ENCODE results near the gene ATXN7L1.

ATXN7L1 gene

DNA sequence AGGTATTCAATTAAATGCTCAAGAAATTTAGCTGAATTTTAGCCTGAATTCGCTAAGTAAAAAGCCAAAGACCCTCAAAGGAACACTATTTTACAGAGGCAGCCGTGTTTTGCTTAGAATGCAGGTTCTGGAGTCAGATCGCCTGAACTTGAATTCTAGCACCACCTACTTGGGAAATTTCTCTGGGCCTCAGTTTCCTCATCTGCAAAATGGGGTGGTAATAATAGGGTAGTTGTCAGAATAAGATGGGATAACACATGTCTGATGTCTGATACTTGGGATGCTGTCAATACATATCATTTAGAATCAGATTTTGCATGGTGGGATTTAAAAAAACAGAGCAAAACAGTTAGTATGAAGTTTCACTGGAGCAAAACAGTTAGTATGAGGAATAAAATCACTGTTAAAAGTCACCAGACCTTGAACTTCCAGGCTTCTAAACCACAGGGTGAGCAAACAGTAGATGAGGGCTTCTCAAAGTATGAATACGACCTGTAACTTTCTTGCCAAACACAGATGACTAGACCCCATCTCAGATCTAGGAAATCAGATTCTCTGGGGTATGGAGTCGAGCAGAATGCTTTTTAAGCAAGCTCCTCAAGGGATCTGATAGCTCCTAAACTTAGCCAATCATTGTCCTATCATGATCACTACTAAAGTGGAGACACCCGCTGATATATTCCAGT lies 75.4 kb downstream of the ATXN7L1 start:
- TF ChIP-seq, protein P1, sequence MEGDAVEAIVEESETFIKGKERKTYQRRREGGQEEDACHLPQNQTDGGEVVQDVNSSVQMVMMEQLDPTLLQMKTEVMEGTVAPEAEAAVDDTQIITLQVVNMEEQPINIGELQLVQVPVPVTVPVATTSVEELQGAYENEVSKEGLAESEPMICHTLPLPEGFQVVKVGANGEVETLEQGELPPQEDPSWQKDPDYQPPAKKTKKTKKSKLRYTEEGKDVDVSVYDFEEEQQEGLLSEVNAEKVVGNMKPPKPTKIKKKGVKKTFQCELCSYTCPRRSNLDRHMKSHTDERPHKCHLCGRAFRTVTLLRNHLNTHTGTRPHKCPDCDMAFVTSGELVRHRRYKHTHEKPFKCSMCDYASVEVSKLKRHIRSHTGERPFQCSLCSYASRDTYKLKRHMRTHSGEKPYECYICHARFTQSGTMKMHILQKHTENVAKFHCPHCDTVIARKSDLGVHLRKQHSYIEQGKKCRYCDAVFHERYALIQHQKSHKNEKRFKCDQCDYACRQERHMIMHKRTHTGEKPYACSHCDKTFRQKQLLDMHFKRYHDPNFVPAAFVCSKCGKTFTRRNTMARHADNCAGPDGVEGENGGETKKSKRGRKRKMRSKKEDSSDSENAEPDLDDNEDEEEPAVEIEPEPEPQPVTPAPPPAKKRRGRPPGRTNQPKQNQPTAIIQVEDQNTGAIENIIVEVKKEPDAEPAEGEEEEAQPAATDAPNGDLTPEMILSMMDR (IDR thresholded peaks at IDR 0.05; ENCODE audit: low read depth, low read length), result no peak
- no peak overlapping the region for H3K4me3 ChIP-seq (ENCODE audit: low read depth, low read length)
- no peak for DNase-seq (ENCODE audit: low read depth, low spot score)
- in situ Hi-C loops (cut with HindIII; ENCODE audit: low sequenced_read_pairs), result no loop called here

DNA sequence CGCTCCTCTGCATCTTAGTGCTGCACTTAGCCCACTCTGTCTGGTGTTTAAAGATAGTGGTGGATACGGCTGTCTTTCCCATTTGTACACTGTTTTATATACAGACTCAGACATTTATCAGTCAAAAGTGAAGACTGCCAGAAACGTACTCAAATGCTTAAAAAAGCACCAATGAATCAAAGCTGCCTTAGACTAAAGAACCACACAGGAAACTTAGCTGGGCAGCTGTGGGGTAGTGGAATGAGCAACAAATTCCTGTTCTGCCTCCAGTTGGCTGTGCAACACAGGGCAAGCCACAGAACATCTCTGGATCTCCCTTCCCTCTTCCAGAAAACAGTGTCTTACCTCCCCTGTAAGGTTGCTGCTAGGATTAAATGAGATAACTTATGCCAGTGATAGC lies 76.0 kb downstream of the ATXN7L1 start:
- in situ Hi-C loops (cut with HindIII; ENCODE audit: low sequenced_read_pairs), result no loop called here
- H3K4me3 ChIP-seq (ENCODE audit: low read depth, low read length), result no peak overlapping the region
- DNase-seq (ENCODE audit: low read depth, low spot score), result peak; percentile 45
- TF ChIP-seq, protein P1 (IDR thresholded peaks at IDR 0.05; ENCODE audit: low read depth, low read length), result no peak

DNA sequence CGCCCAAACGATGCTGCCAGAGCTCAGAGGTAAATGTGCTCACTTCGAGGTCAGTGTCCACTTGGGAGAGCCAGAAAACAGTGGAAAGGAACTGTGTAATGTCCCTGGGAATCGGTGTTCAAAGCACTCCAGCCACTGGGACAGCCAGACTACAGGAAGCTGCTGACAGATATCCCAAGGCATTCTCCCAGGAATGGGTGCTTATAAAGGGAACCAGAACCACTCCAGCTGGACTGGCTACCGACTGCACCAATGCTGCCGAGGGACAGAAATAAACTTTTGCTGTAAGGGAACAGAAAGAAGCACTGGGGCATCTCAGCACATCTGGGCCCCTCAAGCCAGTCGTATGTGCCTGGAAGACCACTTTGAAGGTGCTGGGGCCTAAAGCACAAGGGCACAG lies 76.7 kb downstream of the ATXN7L1 start:
- in situ Hi-C loops (cut with HindIII; ENCODE audit: low sequenced_read_pairs), result no loop called here

DNA sequence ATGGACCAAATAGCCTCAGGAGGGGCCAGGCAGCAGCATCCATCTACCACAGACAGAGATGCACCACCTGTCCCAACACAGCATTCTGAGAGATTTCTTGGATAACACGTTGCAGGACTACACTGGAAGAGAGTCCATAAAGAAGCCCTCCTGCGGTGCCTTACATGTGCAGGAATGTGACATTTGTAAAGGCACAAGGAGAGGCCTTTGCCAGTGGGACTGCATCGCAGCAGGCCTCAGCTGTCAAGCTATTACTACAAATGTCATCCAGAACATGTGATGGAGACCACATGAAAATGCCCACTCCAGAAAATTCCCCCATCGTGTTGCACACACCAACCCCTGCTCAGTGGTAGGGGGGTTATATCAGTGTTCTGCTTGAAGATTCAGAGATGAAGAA lies 77.4 kb downstream of the ATXN7L1 start:
- no peak overlapping the region for H3K4me3 ChIP-seq (ENCODE audit: low read depth, low read length)
- DNase-seq (ENCODE audit: low read depth, low spot score), result no peak
- TF ChIP-seq, protein P1 (IDR thresholded peaks at IDR 0.05; ENCODE audit: low read depth, low read length), result no peak
- in situ Hi-C loops (cut with HindIII; ENCODE audit: low sequenced_read_pairs), result no loop called here

More for the DNA sequence above, 76.7 kb downstream of the ATXN7L1 start:
- TF ChIP-seq, protein P1 (IDR thresholded peaks at IDR 0.05; ENCODE audit: low read depth, low read length), result no peak
- no peak overlapping the region for H3K4me3 ChIP-seq (ENCODE audit: low read depth, low read length)
- no peak for DNase-seq (ENCODE audit: low read depth, low spot score)

DNA sequence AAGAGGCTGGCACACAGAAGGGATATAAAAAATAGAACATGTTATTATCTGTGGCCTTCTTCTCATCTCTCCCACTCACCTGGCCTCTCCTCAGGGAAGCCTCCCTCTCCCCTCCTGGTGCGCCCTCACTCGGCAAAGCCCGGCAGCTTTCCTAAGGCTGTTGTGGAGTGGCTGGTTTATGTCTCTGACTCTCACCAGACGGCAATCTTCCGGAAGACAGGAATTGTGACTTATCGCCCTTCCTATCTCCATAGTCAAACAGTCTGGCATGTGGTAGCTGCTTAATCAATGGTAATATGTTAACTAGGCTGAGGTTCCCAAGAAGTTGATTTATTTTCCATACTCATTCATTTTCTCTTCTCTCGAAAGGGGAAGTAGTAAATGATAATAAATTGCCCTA lies 78.7 kb downstream of the ATXN7L1 start:
- DNase-seq (ENCODE audit: low read depth, low spot score), result no peak
- no peak overlapping the region for H3K4me3 ChIP-seq (ENCODE audit: low read depth, low read length)
- TF ChIP-seq, protein P1 (IDR thresholded peaks at IDR 0.05; ENCODE audit: low read depth, low read length), result no peak
- in situ Hi-C loops (cut with HindIII; ENCODE audit: low sequenced_read_pairs), result no loop called here

DNA sequence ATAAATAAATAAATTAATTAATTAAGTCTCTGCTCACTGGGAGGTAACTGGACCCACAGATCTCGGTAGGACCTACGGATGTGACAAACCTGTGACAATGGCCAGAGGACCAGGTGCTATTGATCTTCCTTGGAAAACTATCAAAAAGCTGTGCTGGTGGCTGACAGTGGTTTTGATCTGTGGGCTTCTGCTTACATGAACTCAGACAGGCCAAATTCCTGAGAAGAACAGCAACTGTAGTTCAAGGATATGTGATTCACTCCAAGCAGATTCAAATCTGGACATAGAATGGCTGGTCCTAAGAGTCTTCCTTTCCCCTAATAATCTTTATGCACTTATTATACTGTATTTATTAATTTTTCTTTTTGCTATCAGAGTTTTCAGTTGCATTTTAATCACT lies 80.0 kb downstream of the ATXN7L1 start:
- H3K4me3 ChIP-seq (ENCODE audit: low read depth, low read length), result no peak overlapping the region
- DNase-seq (ENCODE audit: low read depth, low spot score), result peak; percentile 45
- in situ Hi-C loops (cut with HindIII; ENCODE audit: low sequenced_read_pairs), result no loop called here
- TF ChIP-seq, protein P1 (IDR thresholded peaks at IDR 0.05; ENCODE audit: low read depth, low read length), result no peak

Data from astrocyte of the spinal cord (primary cell).